Vagina (tissue), 2 donors: ENCODE measurements around the gene MSMB. TPM values are rescaled to one million over a fixed set of nuclear protein-coding genes. Genes with fewer than 3 reads are reported as not detected.
"Not testable (repeated sequence)": the region's sequence is repeated elsewhere in the genome, so short reads cannot be mapped to it uniquely, and the experiment has no call there.

Experiments used
- DNase-seq, 2 donors: peaks; one replicate each; pipeline ENCODE4 v3.0.0-alpha.2; 2017; ENCODE audit errors: extremely low spot score in 2 of 2
- H3K27ac ChIP-seq: fragments of 200-600 bp; sonication (generic); one replicate; pipeline ENCODE4 v1.5.1; 2019
- H3K27me3 ChIP-seq: fragments of 200-600 bp; sonication (generic); one replicate; pipeline ENCODE4 v1.5.1; 2019
- H3K36me3 ChIP-seq, 2 donors: fragments of 200-600 bp; sonication (generic); one replicate each; pipeline ENCODE4 v1.5.1; 2017 to 2019
- H3K4me1 ChIP-seq: fragments of 200-600 bp; sonication (generic); one replicate; pipeline ENCODE4 v1.5.1; 2019
- H3K4me3 ChIP-seq, 2 donors: fragments of 200-600 bp; sonication (generic); 1 replicate in 1 of 2; 2 replicates in 1 of 2; pipeline ENCODE4 v1.5.1; 2016 to 2019
- H3K9me3 ChIP-seq: fragments of 200-600 bp; sonication (generic); one replicate; pipeline ENCODE4 v1.5.1; 2019
- CTCF ChIP-seq, 3 experiments: fragments of 450-650 bp in 2 of 3; fragments of 200-600 bp in 1 of 3; sonication (generic) in 1 of 3; IDR thresholded peaks; one replicate each; pipeline ENCODE4 v1.5.1; 2017 to 2019; ENCODE audit warnings: antibody characterized with exemption in 3 of 3, mild to moderate bottlenecking in 2 of 3, moderate library complexity in 2 of 3
- POLR2A ChIP-seq, 2 donors: fragments of 450-650 bp; IDR thresholded peaks; one replicate each; pipeline ENCODE4 v1.6.1; 2017; ENCODE audit warnings: antibody characterized with exemption in 2 of 2, mild to moderate bottlenecking in 2 of 2, moderate library complexity in 2 of 2
- POLR2AphosphoS5 ChIP-seq, 2 donors: sonication (generic); formaldehyde crosslinking; IDR thresholded peaks; one replicate each; pipeline ENCODE4 v1.9.0; 2017; ENCODE audit warnings: antibody characterized with exemption in 2 of 2, mild to moderate bottlenecking in 2 of 2, low read depth in 1 of 2; ENCODE audit not compliant: insufficient read depth in 1 of 2
- intact Hi-C: fragments of 100-400 bp; cut with DNase I; formaldehyde crosslinking; loops from one replicate; pipeline ENCODE4 v1.15.1; 2023
- total RNA-seq: library from RNA; depleted of rRNA; stranded (reverse); fragments of >200 nt; gene quantifications from one replicate; pipeline ENCODE4 v1.2.3, GENCODE V29; 2016

MSMB gene
- total RNA-seq, 1 donor from 2014 or later: not detected

GRCh38 chr10:46002916-46003693 is 43.0 kb downstream of the MSMB start:
- no peaks in the 10 kb centered on the region for H3K27me3 ChIP-seq
- no peak for DNase-seq
- no peaks in the 10 kb centered on the region for H3K4me1 ChIP-seq
- no peak overlapping the region for H3K4me3 ChIP-seq
- no peak for TF ChIP-seq CTCF (IDR thresholded peaks at IDR 0.05)
- no peak for TF ChIP-seq POLR2A (IDR thresholded peaks at IDR 0.05)
- TF ChIP-seq POLR2AphosphoS5 (IDR thresholded peaks at IDR 0.05; ENCODE audit: insufficient read depth in 1 of 2, low read depth in 1 of 2): no peak
- intact Hi-C loops: no loop called here
- H3K9me3 ChIP-seq: no peaks in the 10 kb centered on the region
- no peak overlapping the region for H3K27ac ChIP-seq
- peaks cover 4 to 83% of the 10 kb centered on the region in 2 donors for H3K36me3 ChIP-seq

GRCh38 chr10:46002189-46002687 is 43.8 kb downstream of the MSMB start:
- H3K27ac ChIP-seq, H3K27me3 ChIP-seq, H3K9me3 ChIP-seq, DNase-seq, intact Hi-C loops, H3K4me3 ChIP-seq, H3K4me1 ChIP-seq: not testable (repeated sequence)
- peaks cover 4 to 74% of the 10 kb centered on the region in 2 donors for H3K36me3 ChIP-seq

DNA sequence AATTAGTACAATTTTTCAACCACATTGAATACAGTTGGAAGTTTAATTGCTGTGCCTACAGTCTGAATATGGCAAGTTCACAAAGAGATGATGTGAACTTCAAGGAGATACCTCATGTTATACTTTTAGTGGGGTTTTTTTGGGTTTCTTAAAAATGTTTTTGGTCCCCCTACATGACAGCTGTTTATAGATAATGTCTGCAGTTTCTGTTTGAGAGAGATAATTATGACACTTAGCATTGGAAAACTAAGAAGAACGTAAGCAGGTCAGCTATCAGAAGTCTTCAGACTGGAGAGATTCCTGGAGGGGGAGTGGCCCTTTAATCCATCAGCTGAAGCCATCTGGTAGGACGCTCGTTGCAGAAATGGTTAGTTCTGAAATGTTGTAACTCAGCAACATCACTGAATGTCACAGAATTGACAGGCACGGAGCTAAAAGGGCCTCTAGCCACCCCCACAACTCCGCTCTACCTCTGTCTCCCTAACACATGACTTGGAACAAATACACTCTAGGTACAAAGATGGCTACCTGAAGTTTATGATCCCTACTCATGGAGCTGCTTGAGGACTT is 44.8 kb downstream of the MSMB start:
- H3K4me1 ChIP-seq: no peaks in the 10 kb centered on the region
- intact Hi-C loops: no loop called here
- peaks cover 4 to 66% of the 10 kb centered on the region in 2 donors for H3K36me3 ChIP-seq
- no peak overlapping the region for H3K27ac ChIP-seq
- no peaks in the 10 kb centered on the region for H3K27me3 ChIP-seq
- TF ChIP-seq POLR2A (IDR thresholded peaks at IDR 0.05) (no peak), CTCF (IDR thresholded peaks at IDR 0.05) (no peak), POLR2AphosphoS5 (IDR thresholded peaks at IDR 0.05; ENCODE audit: insufficient read depth in 1 of 2, low read depth in 1 of 2) (no peak)
- H3K9me3 ChIP-seq: no peaks in the 10 kb centered on the region
- no peak overlapping the region for H3K4me3 ChIP-seq
- no peak for DNase-seq

- H3K4me1 ChIP-seq: no peaks in the 10 kb centered on the region
- TF ChIP-seq CTCF (IDR thresholded peaks at IDR 0.05): no peak
- TF ChIP-seq POLR2A (IDR thresholded peaks at IDR 0.05): no peak
- TF ChIP-seq POLR2AphosphoS5 (IDR thresholded peaks at IDR 0.05; ENCODE audit: insufficient read depth in 1 of 2, low read depth in 1 of 2): no peak
- H3K36me3 ChIP-seq: peaks cover 4 to 63% of the 10 kb centered on the region in 2 donors
- no peak overlapping the region for H3K4me3 ChIP-seq
- no peak overlapping the region for H3K27ac ChIP-seq
- intact Hi-C loops: no loop called here
- no peaks in the 10 kb centered on the region for H3K27me3 ChIP-seq
- no peaks in the 10 kb centered on the region for H3K9me3 ChIP-seq
- no peak for DNase-seq
Observed at GRCh38 chr10:46000538-46000937, 45.5 kb downstream of the MSMB start.

- intact Hi-C loops, DNase-seq, H3K4me3 ChIP-seq, H3K4me1 ChIP-seq, H3K9me3 ChIP-seq, H3K27ac ChIP-seq, H3K27me3 ChIP-seq: not testable (repeated sequence)
- peaks cover 4 to 58% of the 10 kb centered on the region in 2 donors for H3K36me3 ChIP-seq
Observed at GRCh38 chr10:45999955-46000354, 46.1 kb downstream of the MSMB start.
